Activated CD4-positive, alpha-beta T cell treated with anti-CD3 and anti-CD28 coated beads for 36 hours (primary cell): ENCODE results near the gene C1orf226. TPM values are rescaled to one million over a fixed set of nuclear protein-coding genes. Genes with fewer than 3 reads are reported as not detected.
A peak's percentile ranks its signal among the peaks of the same experiment; 100 is the strongest.

Experiments
- ATAC-seq: fragments of 200-7000 bp; cut with Tn5 transposase; one replicate; pipeline ENCODE4 v1.10.0; 2021; ENCODE audit warnings: mild to moderate bottlenecking, moderate library complexity
- CTCF ChIA-PET: fragments of 350-600 bp; sonication (Branson Sonifier 250); formaldehyde crosslinking; loops from one replicate; lab custom pipeline; 2021; ENCODE audit warnings: antibody characterized with exemption; lab: Charles Lee
- POLR2A ChIA-PET: fragments of 350-600 bp; sonication (Branson Sonifier 250); formaldehyde crosslinking; loops from one replicate; lab custom pipeline; 2021; ENCODE audit warnings: antibody characterized with exemption, inconsistent platforms; lab: Charles Lee
- DNase-seq: peaks from one replicate; pipeline ENCODE4 v3.0.0-alpha.2; 2020
- H3K27ac Mint-ChIP-seq: one replicate; pipeline ENCODE4 v1.8.0; 2021; ENCODE audit warnings: mixed read lengths
- H3K27me3 Mint-ChIP-seq: one replicate; pipeline ENCODE4 v1.8.0; 2021; ENCODE audit warnings: mixed read lengths
- H3K36me3 Mint-ChIP-seq: one replicate; pipeline ENCODE4 v1.8.0; 2021; ENCODE audit warnings: low read depth, mixed read lengths
- H3K4me1 Mint-ChIP-seq: one replicate; pipeline ENCODE4 v1.8.0; 2021; ENCODE audit warnings: mixed read lengths
- H3K4me3 Mint-ChIP-seq: one replicate; pipeline ENCODE4 v1.8.0; 2021; ENCODE audit warnings: mild to moderate bottlenecking, moderate library complexity, mixed read lengths
- H3K9me3 Mint-ChIP-seq: one replicate; pipeline ENCODE4 v1.8.0; 2021; ENCODE audit warnings: low read depth, mixed read lengths
- intact Hi-C, 2 experiments: fragments of 100-400 bp; cut with DNase I in 1 of 2; cut with micrococcal nuclease in 1 of 2; formaldehyde crosslinking; loops; one replicate each; pipeline versions ENCODE4 v1.14.2 to v1.15.1; 2022 to 2024; cut with DNase I, micrococcal nuclease
- total RNA-seq, 2 experiments: library from RNA; stranded (reverse); gene quantifications; one replicate each; pipeline ENCODE4 v1.2.3, GENCODE V29; 2021

The C1orf226 gene
- total RNA-seq, 2 experiments from 2014 or later, result 0.16 TPM

DNA sequence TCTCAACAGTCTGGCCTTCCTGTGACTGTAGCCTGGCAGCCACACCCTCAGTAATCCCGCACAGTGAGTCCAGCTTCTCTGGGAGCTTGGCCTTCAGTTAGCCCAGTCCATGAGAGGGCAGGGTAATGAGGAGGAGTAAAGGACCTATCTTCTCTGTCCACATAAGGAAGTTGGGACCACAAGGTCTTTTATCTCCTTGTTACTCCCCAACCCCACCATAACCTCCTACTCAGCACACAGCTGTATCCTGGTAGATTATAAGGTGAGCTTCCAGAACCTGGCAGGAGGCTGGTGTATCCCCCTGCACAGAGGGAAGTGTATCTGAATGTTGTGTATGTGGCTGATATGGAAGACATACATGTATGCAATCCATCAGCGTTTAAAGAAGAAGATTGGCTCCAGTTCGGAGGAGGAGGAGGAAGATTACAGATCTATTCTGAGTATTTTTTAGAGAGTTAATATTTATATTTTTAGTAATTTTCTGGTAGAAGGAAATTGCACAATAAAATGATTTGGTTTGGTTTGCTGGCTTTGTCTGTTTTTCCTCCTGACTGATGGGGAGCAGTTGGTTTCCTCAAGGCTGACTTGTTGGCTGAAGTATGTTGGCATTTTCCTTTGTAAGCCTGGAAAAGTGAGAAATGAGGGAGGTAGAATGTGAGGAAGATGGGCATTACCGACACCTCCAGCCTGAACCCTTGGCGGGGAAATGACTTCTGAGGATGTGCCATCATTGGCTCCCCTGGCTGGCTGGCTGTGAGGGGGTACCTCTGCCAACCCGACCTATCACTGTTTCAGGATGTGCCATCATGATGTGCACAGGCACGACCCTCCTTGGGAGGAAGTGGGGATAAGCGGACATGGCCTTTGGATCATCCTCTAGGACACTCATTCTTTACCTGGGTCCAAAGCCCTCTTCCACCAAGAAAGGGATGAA, 5.0 kb downstream of the C1orf226 start:
- no peak overlapping the region for H3K27ac Mint-ChIP-seq
- H3K36me3 Mint-ChIP-seq, result no peaks in the 10 kb centered on the region
- H3K27me3 Mint-ChIP-seq, result peaks cover 12% of the 10 kb centered on the region
- CTCF ChIA-PET, result no interaction called here
- intact Hi-C loops, result no loop called here
- no peaks in the 10 kb centered on the region for H3K4me1 Mint-ChIP-seq
- ATAC-seq (no peak), DNase-seq (no peak)
- POLR2A ChIA-PET, result interaction anchor here (0.6 kb wide), 1 partner anchor 187 kb away, joined by 4 read pairs; no protein-coding TSS in a partner anchor
- no peaks in the 10 kb centered on the region for H3K9me3 Mint-ChIP-seq
- no peak overlapping the region for H3K4me3 Mint-ChIP-seq

DNA sequence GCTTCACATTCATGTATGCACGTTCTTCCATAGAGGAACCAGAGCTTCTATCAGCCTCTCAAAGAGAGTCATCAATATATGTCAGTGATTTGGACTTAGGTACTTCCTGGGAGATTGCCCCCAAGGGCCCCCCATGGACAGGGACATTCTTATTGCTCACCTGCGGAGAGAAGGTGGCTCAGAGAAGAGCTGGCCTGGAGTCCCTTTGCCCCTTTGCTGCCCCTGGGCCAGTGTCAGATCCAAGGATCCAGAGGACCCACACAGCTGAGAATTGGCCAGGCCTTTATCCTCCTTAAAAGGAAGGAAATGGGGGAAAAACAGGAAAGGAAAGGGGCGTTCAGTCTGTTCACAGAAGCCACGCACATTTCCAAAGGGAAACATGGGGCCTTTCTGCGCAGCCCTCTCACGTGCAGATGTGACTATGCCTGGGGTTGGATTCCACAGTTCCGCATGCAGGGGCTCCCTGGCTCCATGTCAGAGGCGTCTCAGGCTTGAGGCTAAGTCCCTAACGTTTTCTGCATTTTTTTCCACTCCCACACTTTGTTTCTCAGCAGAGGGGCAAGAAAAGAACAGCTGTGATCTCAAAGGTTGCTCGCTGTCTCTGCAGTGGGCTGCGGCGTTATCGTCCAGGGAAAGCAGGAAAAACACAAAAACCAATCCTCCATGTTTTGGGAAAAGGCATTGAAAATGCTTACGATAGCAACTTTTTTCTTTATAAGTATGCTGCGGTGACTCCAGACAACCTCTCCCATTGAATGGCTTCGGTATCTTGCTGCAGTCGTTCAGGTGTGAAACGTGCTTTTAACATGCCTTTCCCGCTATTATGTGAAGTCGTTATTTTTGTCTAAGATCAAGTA, 5.9 kb downstream of the C1orf226 start:
- H3K27ac Mint-ChIP-seq, result no peak overlapping the region
- H3K4me3 Mint-ChIP-seq, result no peak overlapping the region
- intact Hi-C loops, result no loop called here
- DNase-seq, result no peak
- ChIA-PET CTCF (no interaction called here), POLR2A (interaction anchor here (0.6 kb wide), 1 partner anchor 187 kb away, joined by 4 read pairs; no protein-coding TSS in a partner anchor)
- H3K36me3 Mint-ChIP-seq, result no peaks in the 10 kb centered on the region
- H3K9me3 Mint-ChIP-seq, result no peaks in the 10 kb centered on the region
- H3K4me1 Mint-ChIP-seq, result no peaks in the 10 kb centered on the region
- ATAC-seq, result no peak
- peaks cover 12% of the 10 kb centered on the region for H3K27me3 Mint-ChIP-seq

DNA sequence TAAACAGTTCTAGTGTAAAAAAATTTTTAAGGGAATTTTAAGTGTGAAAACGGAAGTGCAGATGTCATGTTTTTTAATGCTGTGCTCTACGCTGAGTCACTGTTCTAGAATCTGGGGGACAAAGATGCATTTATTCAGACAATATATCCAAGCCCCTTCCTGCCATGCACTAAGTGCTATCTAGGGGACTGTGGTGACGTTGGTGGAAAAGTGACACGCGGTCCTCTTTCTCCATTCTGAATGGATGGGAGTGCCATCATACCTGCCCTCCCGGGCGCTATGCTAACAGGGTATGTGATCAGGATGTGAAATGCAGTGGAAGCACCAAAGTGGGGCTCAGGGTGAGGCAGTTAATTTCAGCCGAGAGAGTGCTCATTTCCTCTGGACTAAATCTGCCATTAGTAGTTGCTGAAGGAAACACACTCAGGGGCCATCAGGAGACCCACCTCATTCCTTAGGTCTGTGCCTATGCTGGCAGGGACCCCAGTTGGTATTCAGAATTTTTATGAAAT, 6.6 kb downstream of the C1orf226 start:
- ATAC-seq, result no peak
- ChIA-PET CTCF (interaction anchor here (1.2 kb wide), 1 partner anchor 332 kb away, joined by 4 read pairs; no protein-coding TSS in a partner anchor), POLR2A (no interaction called here)
- intact Hi-C loops, result no loop called here
- Mint-ChIP-seq H3K27ac (no peak overlapping the region), H3K4me3 (no peak overlapping the region), H3K36me3 (no peaks in the 10 kb centered on the region), H3K4me1 (no peaks in the 10 kb centered on the region), H3K27me3 (peaks cover 13% of the 10 kb centered on the region), H3K9me3 (no peaks in the 10 kb centered on the region)
- no peak for DNase-seq

DNA sequence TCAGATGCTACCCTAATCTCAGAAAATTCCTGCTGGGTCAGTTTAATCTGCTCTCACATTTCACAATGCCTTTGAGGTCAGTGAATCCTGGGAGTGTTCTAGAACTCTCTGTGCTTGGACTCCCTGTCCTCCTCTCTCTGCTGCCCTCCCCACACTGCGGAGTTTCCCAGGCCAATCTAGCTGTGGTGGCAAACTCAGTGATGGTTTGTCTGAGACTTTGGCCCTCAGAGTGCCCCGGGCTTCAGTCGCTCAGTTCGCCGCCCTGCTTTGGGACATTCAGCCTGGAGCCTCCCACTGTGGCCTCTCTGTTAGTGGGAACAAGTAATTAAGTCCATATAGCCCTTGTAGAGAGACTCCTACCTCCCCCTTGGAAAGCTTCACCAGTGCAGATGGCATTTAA, 7.1 kb downstream of the C1orf226 start:
- Mint-ChIP-seq H3K4me1 (no peaks in the 10 kb centered on the region), H3K9me3 (no peaks in the 10 kb centered on the region), H3K27ac (no peak overlapping the region), H3K4me3 (no peak overlapping the region), H3K27me3 (peaks cover 15% of the 10 kb centered on the region), H3K36me3 (no peaks in the 10 kb centered on the region)
- ATAC-seq (no peak), DNase-seq (no peak)
- ChIA-PET POLR2A (no interaction called here), CTCF (interaction anchor here (1.0 to 1.2 kb wide), 2 partner anchors 25 to 332 kb away, joined by 3 to 4 read pairs; no protein-coding TSS in a partner anchor)
- intact Hi-C loops, result no loop called here

DNA sequence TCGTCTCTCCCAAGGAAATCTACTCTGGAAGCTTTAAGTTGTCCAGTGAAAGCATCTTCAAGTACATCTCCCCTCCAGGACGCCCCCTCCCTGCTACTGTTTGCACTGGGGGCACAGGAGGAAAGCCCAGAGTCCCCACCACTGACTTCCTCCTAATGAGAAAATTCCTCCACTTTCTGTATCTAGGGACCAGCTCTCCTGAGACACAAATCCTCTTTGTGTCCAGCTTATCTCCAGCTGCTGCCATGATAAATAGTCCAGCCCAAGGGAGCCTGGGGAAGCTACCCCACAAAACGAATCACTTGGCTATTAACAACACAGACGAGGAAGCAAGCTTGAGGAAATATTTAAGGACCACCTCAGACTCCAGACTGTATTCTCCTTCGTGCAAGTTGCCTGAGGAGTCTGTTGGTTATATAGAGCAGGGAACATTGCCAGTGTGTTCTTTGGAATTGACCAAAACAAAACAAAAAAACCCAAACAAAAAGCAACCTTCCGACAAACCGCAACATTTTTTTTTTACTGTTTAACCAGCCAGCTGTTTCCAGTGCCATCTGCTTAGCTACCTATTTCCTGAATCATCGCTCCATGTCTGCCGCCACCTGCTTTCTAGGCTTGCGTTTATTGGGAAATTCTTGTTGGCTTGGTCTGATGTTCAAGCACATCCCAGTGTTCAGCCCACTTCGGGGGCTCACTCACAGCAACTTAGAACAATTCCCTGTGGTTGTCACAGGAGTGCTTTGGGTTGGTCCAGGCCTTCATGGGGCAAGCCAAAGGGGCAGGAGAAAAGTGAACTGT, 7.7 kb downstream of the C1orf226 start:
- ATAC-seq, result no peak
- ChIA-PET CTCF (interaction anchor here (0.6 to 1.3 kb wide), 7 partner anchors 9 to 352 kb away, joined by 3 to 6 read pairs (median 3); no protein-coding TSS in a partner anchor), POLR2A (no interaction called here)
- no peaks in the 10 kb centered on the region for H3K4me1 Mint-ChIP-seq
- H3K4me3 Mint-ChIP-seq, result no peak overlapping the region
- no peaks in the 10 kb centered on the region for H3K36me3 Mint-ChIP-seq
- intact Hi-C loops, result no loop called here
- peaks cover 15% of the 10 kb centered on the region for H3K27me3 Mint-ChIP-seq
- DNase-seq, result no peak
- no peaks in the 10 kb centered on the region for H3K9me3 Mint-ChIP-seq
- no peak overlapping the region for H3K27ac Mint-ChIP-seq

DNA sequence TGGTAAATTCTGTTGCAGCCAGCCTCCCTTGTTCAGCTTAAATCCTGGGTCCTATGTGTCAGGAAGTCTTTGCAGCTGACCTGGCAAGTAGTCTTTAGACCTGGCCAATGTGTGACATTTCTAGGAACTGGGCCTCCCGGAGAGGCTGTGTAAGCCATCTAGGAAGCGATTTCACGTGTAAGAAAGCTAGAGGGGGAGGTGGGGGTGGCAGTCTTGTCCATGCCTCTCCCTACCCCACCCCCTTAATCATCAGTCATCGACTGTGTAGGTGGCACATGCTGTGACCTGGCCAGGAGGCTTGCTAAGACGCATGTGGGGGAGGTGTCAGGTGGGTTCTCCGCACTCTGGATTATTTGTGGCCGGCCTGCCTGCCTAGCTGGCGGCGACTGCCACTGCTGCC, 8.4 kb downstream of the C1orf226 start:
- intact Hi-C loops, result loop anchor here in 1 of 2 experiments (2.0 to 5.0 kb wide), 2 partner anchors 31 to 598 kb away; no protein-coding TSS in a partner anchor
- ChIA-PET POLR2A (no interaction called here), CTCF (interaction anchor here (0.7 to 1.3 kb wide), 5 partner anchors 9 to 353 kb away, joined by 3 to 6 read pairs (median 3); no protein-coding TSS in a partner anchor)
- H3K9me3 Mint-ChIP-seq, result no peaks in the 10 kb centered on the region
- no peaks in the 10 kb centered on the region for H3K4me1 Mint-ChIP-seq
- H3K27ac Mint-ChIP-seq, result no peak overlapping the region
- H3K27me3 Mint-ChIP-seq, result peaks cover 15% of the 10 kb centered on the region
- no peaks in the 10 kb centered on the region for H3K36me3 Mint-ChIP-seq
- no peak overlapping the region for H3K4me3 Mint-ChIP-seq
- ATAC-seq (no peak), DNase-seq (no peak)

DNA sequence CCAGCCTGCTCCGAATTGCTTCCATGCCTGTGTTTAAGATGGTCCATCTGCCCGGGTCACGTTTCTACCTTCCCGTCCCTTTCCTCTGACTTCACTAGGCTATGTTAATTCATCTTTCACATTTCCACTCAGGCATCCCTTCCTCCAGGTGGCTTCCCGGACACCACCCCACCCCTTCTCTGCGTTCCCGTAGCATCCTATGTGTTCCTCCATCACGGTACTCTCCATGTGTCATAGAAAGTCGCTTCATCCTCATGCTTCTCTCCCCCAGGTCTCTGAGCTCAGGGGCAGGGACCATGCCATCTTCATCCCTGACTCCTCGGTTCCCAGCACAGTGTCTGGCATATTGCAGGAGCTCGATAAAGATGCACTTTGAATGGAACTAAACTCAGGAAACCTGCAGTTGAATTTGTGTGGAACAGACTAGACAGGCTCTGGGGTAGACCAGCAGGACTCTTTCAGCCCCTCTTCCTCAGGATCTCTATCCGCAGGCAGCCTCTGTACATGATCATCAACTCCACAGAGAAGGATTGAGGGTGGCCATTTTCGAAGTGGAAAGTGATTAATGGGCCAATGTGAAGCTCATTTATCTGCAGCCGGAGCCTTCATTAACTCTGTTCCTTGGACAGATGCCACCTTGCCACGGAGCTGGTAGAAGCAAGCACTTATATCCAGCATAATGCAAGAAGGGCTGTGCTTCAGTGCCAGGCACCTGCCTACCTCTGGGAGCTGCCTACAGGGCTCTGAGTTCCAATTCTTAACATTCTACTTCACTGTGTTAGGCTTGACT, 9.1 kb downstream of the C1orf226 start:
- H3K27me3 Mint-ChIP-seq, result peaks cover 15% of the 10 kb centered on the region
- no peak overlapping the region for H3K27ac Mint-ChIP-seq
- H3K9me3 Mint-ChIP-seq, result no peaks in the 10 kb centered on the region
- ChIA-PET CTCF (interaction anchor here (0.5 to 2.9 kb wide), 7 partner anchors 10 to 334 kb away, joined by 3 to 13 read pairs (median 4); partner anchors contain the start of gene NOS1AP), POLR2A (no interaction called here)
- no peaks in the 10 kb centered on the region for H3K4me1 Mint-ChIP-seq
- ATAC-seq (no peak), DNase-seq (no peak)
- no peak overlapping the region for H3K4me3 Mint-ChIP-seq
- no peaks in the 10 kb centered on the region for H3K36me3 Mint-ChIP-seq
- intact Hi-C loops, result loop anchor here in 1 of 2 experiments (2.0 to 5.0 kb wide), 2 partner anchors 32 to 598 kb away; no protein-coding TSS in a partner anchor

DNA sequence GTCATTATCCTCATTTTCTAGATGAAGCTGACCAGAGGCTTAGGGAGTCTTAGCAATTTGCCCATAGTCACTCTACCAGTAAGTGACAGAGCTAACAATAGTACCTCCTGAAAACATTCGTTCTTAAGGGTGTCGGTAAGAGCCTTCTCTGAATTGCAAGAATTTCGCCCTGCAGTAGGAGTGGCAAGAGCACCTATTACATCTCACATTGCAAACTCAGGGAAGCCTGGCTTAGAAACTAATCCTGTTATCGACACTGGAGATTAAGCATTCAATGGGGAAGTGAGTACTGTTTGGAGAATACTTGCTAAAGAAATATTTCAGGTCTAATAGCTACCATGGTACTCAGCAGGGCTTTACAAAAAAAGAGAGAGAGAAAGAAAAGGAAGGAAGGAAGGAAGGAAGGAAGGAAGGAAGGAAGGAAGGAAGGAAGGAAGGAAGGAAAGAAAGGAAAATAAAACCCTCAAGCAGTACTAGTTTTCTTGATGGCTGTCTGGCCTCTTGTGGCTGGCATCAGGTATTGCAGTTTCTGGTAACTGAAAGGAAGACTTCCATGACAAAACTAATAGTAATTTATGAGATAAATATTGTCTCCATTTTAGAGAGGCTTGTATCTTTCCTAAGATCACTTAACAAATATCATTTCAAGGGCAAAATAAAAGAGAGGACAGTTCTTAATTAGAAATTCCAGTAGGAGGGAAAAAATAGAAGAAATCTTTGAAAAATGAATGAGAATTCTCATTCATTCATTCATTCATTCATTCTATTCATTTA, 10.4 kb downstream of the C1orf226 start:
- Mint-ChIP-seq H3K9me3 (no peaks in the 10 kb centered on the region), H3K4me3 (no peak overlapping the region), H3K4me1 (no peaks in the 10 kb centered on the region), H3K27ac (no peak overlapping the region), H3K27me3 (peaks cover 26% of the 10 kb centered on the region), H3K36me3 (no peaks in the 10 kb centered on the region)
- CTCF ChIA-PET, result interaction anchor here (0.9 to 2.9 kb wide), 7 partner anchors 11 to 343 kb away, joined by 3 to 13 read pairs (median 4); partner anchors contain the start of gene NOS1AP
- no peak for ATAC-seq
- intact Hi-C loops, result loop anchor here (1.0 to 5.0 kb wide), 3 partner anchors 33 to 600 kb away; no protein-coding TSS in a partner anchor
- POLR2A ChIA-PET, result no interaction called here
- DNase-seq, result peak; percentile 35

DNA sequence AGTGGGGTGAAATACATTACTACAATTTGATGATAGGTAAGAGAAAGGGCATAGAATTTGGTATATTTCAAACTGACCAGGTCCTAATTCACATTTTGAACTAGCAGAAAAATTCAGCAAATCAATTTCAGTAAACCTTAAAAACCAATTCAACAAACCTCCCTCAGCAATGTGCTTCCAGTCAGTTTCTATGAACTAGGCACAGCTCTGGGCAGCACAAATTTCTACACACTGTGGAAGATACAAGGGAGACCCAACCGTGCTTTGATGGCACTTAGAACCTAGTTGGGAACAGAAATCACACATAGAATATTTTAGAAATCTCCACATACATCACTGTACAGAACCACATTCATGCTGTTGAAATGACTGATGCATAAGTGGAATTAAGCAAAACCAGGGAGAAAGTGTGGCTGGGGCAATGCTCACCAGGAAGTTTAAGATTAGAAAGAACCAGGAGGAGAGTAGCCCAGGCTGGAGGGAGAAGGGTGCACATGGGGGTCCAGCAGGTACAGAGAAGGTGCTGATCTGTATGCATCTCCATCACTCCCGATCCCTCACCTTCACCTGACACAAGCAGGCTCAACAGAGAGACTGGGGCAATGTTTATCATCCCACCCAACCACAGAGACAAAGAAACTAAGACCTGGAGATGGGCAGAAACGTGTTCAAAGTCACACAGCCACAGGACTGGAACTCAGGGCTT, 14.8 kb downstream of the C1orf226 start:
- ATAC-seq (no peak), DNase-seq (no peak)
- POLR2A ChIA-PET, result no interaction called here
- no peaks in the 10 kb centered on the region for H3K36me3 Mint-ChIP-seq
- H3K9me3 Mint-ChIP-seq, result no peaks in the 10 kb centered on the region
- no peak overlapping the region for H3K4me3 Mint-ChIP-seq
- CTCF ChIA-PET, result interaction anchor here (1.6 kb wide), 1 partner anchor 25 kb away, joined by 3 read pairs; no protein-coding TSS in a partner anchor
- peaks cover 19% of the 10 kb centered on the region for H3K27me3 Mint-ChIP-seq
- intact Hi-C loops, result no loop called here
- no peaks in the 10 kb centered on the region for H3K4me1 Mint-ChIP-seq
- H3K27ac Mint-ChIP-seq, result no peak overlapping the region
